ENCODE measurements around the gene NSG1.

DNA sequence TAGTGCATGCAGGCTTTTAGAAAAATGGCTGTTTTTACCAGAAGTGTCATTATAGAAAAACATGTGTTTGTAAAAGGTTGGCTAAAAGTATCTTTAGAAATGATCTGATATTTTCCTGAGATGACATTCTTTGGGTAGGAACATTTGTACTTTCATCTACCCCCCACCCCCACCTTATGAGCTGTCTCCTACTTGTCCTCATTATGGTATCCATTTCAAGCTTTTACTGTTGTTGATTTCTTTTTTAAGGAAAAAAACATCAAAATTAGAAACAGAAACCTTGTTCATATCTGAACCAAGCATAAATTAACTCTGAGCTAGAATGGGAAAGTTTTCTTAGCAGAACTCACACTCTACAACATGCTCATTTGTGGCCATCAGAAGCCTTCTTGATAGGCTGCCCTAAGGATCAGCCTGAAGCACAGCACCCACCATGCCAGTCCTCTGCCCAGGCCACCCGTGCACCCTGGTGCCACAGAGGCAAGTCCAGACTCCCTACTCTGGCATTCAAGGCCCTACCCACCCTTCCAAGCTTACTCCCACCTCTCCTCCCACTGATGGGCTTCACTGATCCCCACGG lies 49.4 kb downstream of the NSG1 start:
- TF ChIP-seq, protein P1, sequence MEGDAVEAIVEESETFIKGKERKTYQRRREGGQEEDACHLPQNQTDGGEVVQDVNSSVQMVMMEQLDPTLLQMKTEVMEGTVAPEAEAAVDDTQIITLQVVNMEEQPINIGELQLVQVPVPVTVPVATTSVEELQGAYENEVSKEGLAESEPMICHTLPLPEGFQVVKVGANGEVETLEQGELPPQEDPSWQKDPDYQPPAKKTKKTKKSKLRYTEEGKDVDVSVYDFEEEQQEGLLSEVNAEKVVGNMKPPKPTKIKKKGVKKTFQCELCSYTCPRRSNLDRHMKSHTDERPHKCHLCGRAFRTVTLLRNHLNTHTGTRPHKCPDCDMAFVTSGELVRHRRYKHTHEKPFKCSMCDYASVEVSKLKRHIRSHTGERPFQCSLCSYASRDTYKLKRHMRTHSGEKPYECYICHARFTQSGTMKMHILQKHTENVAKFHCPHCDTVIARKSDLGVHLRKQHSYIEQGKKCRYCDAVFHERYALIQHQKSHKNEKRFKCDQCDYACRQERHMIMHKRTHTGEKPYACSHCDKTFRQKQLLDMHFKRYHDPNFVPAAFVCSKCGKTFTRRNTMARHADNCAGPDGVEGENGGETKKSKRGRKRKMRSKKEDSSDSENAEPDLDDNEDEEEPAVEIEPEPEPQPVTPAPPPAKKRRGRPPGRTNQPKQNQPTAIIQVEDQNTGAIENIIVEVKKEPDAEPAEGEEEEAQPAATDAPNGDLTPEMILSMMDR (conservative IDR thresholded peaks at IDR 0.05; ENCODE audit: low read length), result no peak
- no peak for TF ChIP-seq EZH2phosphoT487 (IDR thresholded peaks at IDR 0.05; ENCODE audit: borderline replicate concordance)
